Hindlimb muscle (tissue), 1 donor: ENCODE data around the gene GNL3L. TPM values are rescaled to one million over a fixed set of nuclear protein-coding genes. Genes with fewer than 3 reads are reported as not detected.
A peak's percentile ranks its signal among the peaks of the same experiment; 100 is the strongest.
"Not testable (repeated sequence)": the region's sequence is repeated elsewhere in the genome, so short reads cannot be mapped to it uniquely, and the experiment has no call there.

Source experiments
- DNase-seq: peaks from one replicate; pipeline ENCODE4 v3.0.0-alpha.2; 2013
- polyA plus RNA-seq: library from polyadenylated mRNA; unstranded; fragments of 120-200 nt; gene quantifications from one replicate; pipeline ENCODE4 v1.2.1, GENCODE V29; 2013; ENCODE audit not compliant: insufficient read length

GNL3L gene
- polyA plus RNA-seq, result 22.0 TPM

- peak; percentile 84 for DNase-seq
Observed at GRCh38 chrX:54529552-54530356, at the start of gene GNL3L. Gene GNL3L (plus strand): TSS chrX:54530219. CDS start chrX:54532567, 2,348 bp downstream.

- no peak for DNase-seq
Observed at GRCh38 chrX:54482839-54483593, 47.0 kb upstream of the GNL3L start.

- DNase-seq, result no peak
Observed at GRCh38 chrX:54483946-54484345, 46.1 kb upstream of the GNL3L start.

GRCh38 chrX:54484666-54485065 lies 45.4 kb upstream of the GNL3L start:
- no peak for DNase-seq

GRCh38 chrX:54489819-54490218 lies 40.2 kb upstream of the GNL3L start:
- DNase-seq, result not testable (repeated sequence)

GRCh38 chrX:54492340-54492739 lies 37.7 kb upstream of the GNL3L start:
- no peak for DNase-seq

- no peak for DNase-seq
Observed at GRCh38 chrX:54494166-54494988, 35.6 kb upstream of the GNL3L start.

GRCh38 chrX:54494989-54495813 lies 34.8 kb upstream of the GNL3L start:
- DNase-seq, result no peak

GRCh38 chrX:54495814-54496516 lies 34.1 kb upstream of the GNL3L start, which contains the start of gene FGD1:
Gene FGD1 (minus strand): TSS chrX:54496234. CDS start chrX:54495432, 802 bp downstream.
- DNase-seq, result peak; percentile 79

- no peak for DNase-seq
Observed at GRCh38 chrX:54496517-54496852, 33.5 kb upstream of the GNL3L start.

- DNase-seq, result no peak
Observed at GRCh38 chrX:54496936-54497335, 33.1 kb upstream of the GNL3L start.

GRCh38 chrX:54509400-54509799 lies 20.6 kb upstream of the GNL3L start:
- DNase-seq, result no peak

GRCh38 chrX:54529151-54529550 lies 868 bp upstream of the GNL3L start:
- no peak for DNase-seq

- no peak for DNase-seq
Observed at GRCh38 chrX:54530357-54530900, 410 bp downstream of the GNL3L start.

- no peak for DNase-seq
Observed at GRCh38 chrX:54534271-54534670, 4.3 kb downstream of the GNL3L start.

- DNase-seq, result no peak
Observed at GRCh38 chrX:54540289-54540688, 10.3 kb downstream of the GNL3L start.

- DNase-seq, result not testable (repeated sequence)
Observed at GRCh38 chrX:54542239-54542638, 12.2 kb downstream of the GNL3L start.

GRCh38 chrX:54550821-54551220 lies 20.8 kb downstream of the GNL3L start:
- DNase-seq, result no peak

- DNase-seq, result no peak
Observed at GRCh38 chrX:54551801-54552200, 21.8 kb downstream of the GNL3L start.

GRCh38 chrX:54555006-54555405 lies 25.0 kb downstream of the GNL3L start:
- not testable (repeated sequence) for DNase-seq

GRCh38 chrX:54560411-54560810 lies 30.4 kb downstream of the GNL3L start:
- no peak for DNase-seq
